CD14-positive monocyte (primary cell): ENCODE measurements around the gene MFN1. TPM values are rescaled to one million over a fixed set of nuclear protein-coding genes. Genes with fewer than 3 reads are reported as not detected.

Experiments
- DNase-seq, 3 donors: peaks; one replicate each; pipeline ENCODE4 v3.0.0-alpha.2; 2011 to 2022
- H2AFZ ChIP-seq: 2 replicates; pipeline ENCODE4 v1.6.0; 2012; ENCODE audit warnings: mild to moderate bottlenecking, low read depth, low read length, inconsistent platforms; ENCODE audit not compliant: insufficient read depth, poor library complexity, severe bottlenecking
- H3K27ac ChIP-seq, 2 donors: 1 replicate in 1 of 2; 2 replicates in 1 of 2; pipeline ENCODE4 v1.5.1; 2012 to 2013; ENCODE audit warnings: low read length in 2 of 2, control low read depth in 1 of 2, inconsistent platforms in 1 of 2, low read depth in 1 of 2, mild to moderate bottlenecking in 1 of 2
- H3K27me3 ChIP-seq, 2 donors: one replicate each; pipeline versions ENCODE4 v1.6.0 to v1.6.1; 2011 to 2013; ENCODE audit warnings: low read length in 2 of 2; ENCODE audit not compliant: control insufficient read depth in 2 of 2, insufficient read depth in 2 of 2
- H3K36me3 ChIP-seq, 2 donors: replicated peaks in 1 of 2; 1 replicate in 1 of 2; 2 replicates in 1 of 2; pipeline versions ENCODE4 v1.5.1 to v1.6.1; 2012 to 2013; ENCODE audit warnings: low read length in 2 of 2, control low read depth in 1 of 2, inconsistent platforms in 1 of 2, mild to moderate bottlenecking in 1 of 2; ENCODE audit not compliant: insufficient read depth in 2 of 2, control insufficient read depth in 1 of 2
- H3K4me1 ChIP-seq, 2 donors: 1 replicate in 1 of 2; 2 replicates in 1 of 2; pipeline versions ENCODE4 v1.5.1 to v1.6.1; 2012 to 2013; ENCODE audit warnings: low read length in 2 of 2, control low read depth in 1 of 2, inconsistent platforms in 1 of 2, mild to moderate bottlenecking in 1 of 2, moderate library complexity in 1 of 2; ENCODE audit not compliant: insufficient read depth in 2 of 2, control insufficient read depth in 1 of 2
- H3K4me2 ChIP-seq: replicated peaks from 2 replicates; pipeline ENCODE3; 2012; ENCODE audit warnings: low read length, moderate library complexity, mild to moderate bottlenecking; ENCODE audit not compliant: poor library complexity, severe bottlenecking; ENCODE audit errors: extremely low read depth
- H3K4me3 ChIP-seq, 3 experiments: fragments of 200-600 bp in 1 of 3; sonication (generic) in 1 of 3; replicated peaks in 1 of 3; 1 replicate in 2 of 3; 2 replicates in 1 of 3; pipeline ENCODE4 v1.5.1; 2011 to 2013; ENCODE audit warnings: low read length in 3 of 3, mild to moderate bottlenecking in 3 of 3, control low read depth in 2 of 3, low read depth in 2 of 3, inconsistent platforms in 1 of 3, moderate library complexity in 1 of 3
- H3K79me2 ChIP-seq: 2 replicates; pipeline ENCODE4 v1.6.0; 2012; ENCODE audit warnings: mild to moderate bottlenecking, control low read depth, inconsistent platforms, low read length, moderate library complexity; ENCODE audit not compliant: insufficient read depth
- H3K9ac ChIP-seq: 2 replicates; pipeline ENCODE4 v1.6.0; 2017; ENCODE audit warnings: low read length, mild to moderate bottlenecking; ENCODE audit not compliant: insufficient read depth, poor library complexity, severe bottlenecking
- H3K9me3 ChIP-seq, 2 donors: replicated peaks in 1 of 2; 1 replicate in 1 of 2; 2 replicates in 1 of 2; pipeline versions ENCODE4 v1.5.1 to v1.6.1; 2012 to 2013; ENCODE audit warnings: low read length in 2 of 2, control low read depth in 1 of 2; ENCODE audit not compliant: control insufficient read depth in 1 of 2, insufficient read depth in 1 of 2
- H4K20me1 ChIP-seq: 2 replicates; pipeline ENCODE4 v1.6.0; 2012; ENCODE audit warnings: mild to moderate bottlenecking, low read length, control low read depth, moderate library complexity; ENCODE audit not compliant: insufficient read depth
- H3K27ac Mint-ChIP-seq, 7 donors: one replicate each; pipeline ENCODE4 v1.8.0; 2020; ENCODE audit warnings: mild to moderate bottlenecking in 7 of 7, mixed read lengths in 7 of 7, moderate library complexity in 6 of 7, inconsistent platforms in 2 of 7
- H3K27me3 Mint-ChIP-seq, 3 donors: one replicate each; pipeline ENCODE4 v1.8.0; 2021 to 2022; ENCODE audit warnings: low read depth in 3 of 3, mild to moderate bottlenecking in 3 of 3, mixed read lengths in 3 of 3, moderate library complexity in 3 of 3, inconsistent platforms in 1 of 3
- H3K36me3 Mint-ChIP-seq, 2 donors: one replicate each; pipeline ENCODE4 v1.8.0; 2020; ENCODE audit warnings: mixed read lengths in 2 of 2, inconsistent platforms in 1 of 2, mild to moderate bottlenecking in 1 of 2
- H3K4me1 Mint-ChIP-seq: one replicate; pipeline ENCODE4 v1.8.0; 2020; ENCODE audit warnings: mild to moderate bottlenecking, mixed read lengths
- H3K4me3 Mint-ChIP-seq, 2 donors: one replicate each; pipeline ENCODE4 v1.8.0; 2020; ENCODE audit warnings: mild to moderate bottlenecking in 2 of 2, mixed read lengths in 2 of 2, moderate library complexity in 1 of 2
- H3K9me3 Mint-ChIP-seq, 7 donors: one replicate each; pipeline ENCODE4 v1.8.0; 2020 to 2022; ENCODE audit warnings: mixed read lengths in 7 of 7, mild to moderate bottlenecking in 6 of 7, moderate library complexity in 6 of 7, inconsistent platforms in 2 of 7
- CTCF ChIP-seq: fragments of 200-600 bp; IDR thresholded peaks from one replicate; pipeline ENCODE4 v1.8.0; 2022; ENCODE audit warnings: antibody characterized with exemption, mild to moderate bottlenecking
- whole genome bisulfite sequencing: methylation state at CpG from one replicate; pipeline ENCODE4 v1.1.5; 2013; ENCODE audit warnings: missing lambda C conversion rate; ENCODE audit not compliant: insufficient coverage; 5-methylcytosine and 5-hydroxymethylcytosine counted together
- intact Hi-C, 2 donors: fragments of 100-400 bp; cut with micrococcal nuclease; formaldehyde crosslinking; loops; one replicate each; pipeline versions ENCODE4 v1.15.0 to v1.15.1; 2023
- polyA plus RNA-seq, 3 donors: library from polyadenylated mRNA; depleted of rRNA in 1 of 3; unstranded in 2 of 3; stranded (reverse) in 1 of 3; fragments of 300-500 nt in 2 of 3; fragments of >200 nt in 1 of 3; fragmentation: Illumina TruSeq in 2 of 3; gene quantifications; 1 replicate in 2 of 3; 2 replicates in 1 of 3; pipeline ENCODE4 v1.2.3, GENCODE V29; 2012 to 2021

The MFN1 gene
- polyA plus RNA-seq, 3 donors = 5.6 to 15.2 (median 12.2) TPM

- no peak overlapping the region for H3K9ac ChIP-seq
- no CpG with 5 or more reads among the region's 5 CpGs for WGBS
- no peak overlapping the region for H3K27ac ChIP-seq
- TF ChIP-seq CTCF = no peak
- no peak overlapping the region for H3K4me2 ChIP-seq
- H3K36me3 ChIP-seq = peaks cover 75 to 96% of the 10 kb centered on the region in 2 donors
- peaks cover 0 to 2% (median 0%) of the 10 kb centered on the region in 3 donors for H3K27me3 Mint-ChIP-seq
- H3K4me3 Mint-ChIP-seq = no peak overlapping the region
- H4K20me1 ChIP-seq = no peaks in the 10 kb centered on the region
- no peak overlapping the region for H3K4me3 ChIP-seq
- H3K79me2 ChIP-seq = no peaks in the 10 kb centered on the region
- H3K4me1 ChIP-seq = no peaks in the 10 kb centered on the region
- no peak overlapping the region for H2AFZ ChIP-seq
- H3K36me3 Mint-ChIP-seq = peaks cover 64 to 86% of the 10 kb centered on the region in 2 donors
- intact Hi-C loops = no loop called here
- DNase-seq = no peak
- H3K4me1 Mint-ChIP-seq = no peaks in the 10 kb centered on the region
- H3K9me3 ChIP-seq = no peaks in the 10 kb centered on the region
- H3K27ac Mint-ChIP-seq = no peak overlapping the region
- H3K27me3 ChIP-seq = no peaks in the 10 kb centered on the region
- H3K9me3 Mint-ChIP-seq = no peaks in the 10 kb centered on the region
Observed at GRCh38 chr3:179363332-179363731, 15.8 kb downstream of the MFN1 start.

- TF ChIP-seq CTCF = no peak
- no CpG with 5 or more reads among the region's 1 CpG for WGBS
- Histone ChIP-seq H2AFZ (no peak overlapping the region), H3K27ac (no peak overlapping the region), H3K4me2 (no peak overlapping the region), H3K4me3 (no peak overlapping the region), H3K36me3 (peaks cover 64 to 78% of the 10 kb centered on the region in 2 donors), H3K4me1 (no peaks in the 10 kb centered on the region), H3K9ac (no peak overlapping the region), H3K27me3 (no peaks in the 10 kb centered on the region), H3K9me3 (no peaks in the 10 kb centered on the region), H4K20me1 (no peaks in the 10 kb centered on the region), H3K79me2 (no peaks in the 10 kb centered on the region)
- no peaks in the 10 kb centered on the region for H3K4me1 Mint-ChIP-seq
- peaks cover 55 to 66% of the 10 kb centered on the region in 2 donors for H3K36me3 Mint-ChIP-seq
- DNase-seq = no peak
- H3K27ac Mint-ChIP-seq = no peak overlapping the region
- H3K27me3 Mint-ChIP-seq = peaks cover 0 to 2% (median 0%) of the 10 kb centered on the region in 3 donors
- no peak overlapping the region for H3K4me3 Mint-ChIP-seq
- intact Hi-C loops = no loop called here
- no peaks in the 10 kb centered on the region for H3K9me3 Mint-ChIP-seq
Observed at GRCh38 chr3:179369621-179370020, 22.1 kb downstream of the MFN1 start.
